Measurements from ENCODE around the gene NHERF1. TPM values are rescaled to one million over a fixed set of nuclear protein-coding genes. Genes with fewer than 3 reads are reported as not detected.

Gene NHERF1
- total RNA-seq, 2 experiments from 2014 or later = 254 to 281 TPM

DNA sequence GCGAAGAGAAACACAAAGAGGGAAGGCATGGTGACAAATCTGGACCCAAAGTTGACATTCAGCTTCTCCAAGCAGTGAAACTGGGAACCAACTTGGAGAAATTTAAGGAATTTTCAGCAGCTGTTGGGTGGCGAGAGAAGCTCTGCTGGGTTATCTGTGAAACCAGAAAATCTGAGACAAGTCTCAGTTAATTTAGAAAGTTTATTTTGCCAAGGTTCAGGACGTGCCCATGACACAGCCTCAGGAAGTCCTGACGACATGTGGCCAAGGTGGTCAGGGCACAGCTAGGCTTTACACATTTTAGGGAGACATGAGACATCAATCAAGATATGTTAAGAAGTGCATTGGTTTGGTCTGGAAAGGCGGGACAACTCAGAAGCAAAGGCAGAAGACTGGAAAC is 24.5 kb upstream of the NHERF1 start:
- peaks cover 9% of the 10 kb centered on the region for H3K4me1 Mint-ChIP-seq
- no peaks in the 10 kb centered on the region for H3K36me3 Mint-ChIP-seq (ENCODE audit: low read depth)
- DNase-seq = no peak
- H3K4me3 Mint-ChIP-seq = no peak overlapping the region
- H3K27ac Mint-ChIP-seq = no peak overlapping the region
- peaks cover 25% of the 10 kb centered on the region for H3K27me3 Mint-ChIP-seq
- H3K9me3 Mint-ChIP-seq = no peaks in the 10 kb centered on the region
- CTCF ChIA-PET = interaction anchor here (2.3 to 2.6 kb wide), 2 partner anchors 13 to 66 kb away, joined by 6 to 13 read pairs; partner anchors contain the start of gene RAB37
- POLR2A ChIA-PET = no interaction called here

DNA sequence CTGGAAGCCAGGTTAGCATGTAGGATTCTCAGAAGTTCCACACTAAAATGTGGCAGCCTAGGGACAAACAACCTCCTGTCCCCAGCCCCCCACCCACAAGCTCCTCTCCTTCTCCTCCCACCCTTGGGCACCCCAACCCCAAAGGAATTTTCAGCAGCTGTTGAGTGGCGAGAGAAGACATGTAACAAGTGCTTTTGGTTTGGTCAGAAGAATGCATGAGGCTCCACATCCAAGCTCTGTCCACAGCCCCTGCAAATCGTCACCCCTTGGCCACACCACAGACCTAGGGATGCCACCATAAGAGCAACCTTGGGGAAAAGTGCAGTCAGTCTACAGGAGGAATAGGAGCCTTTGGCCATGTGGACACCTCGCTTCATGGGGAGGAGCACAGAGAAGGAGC is 23.3 kb upstream of the NHERF1 start:
- CTCF ChIA-PET = interaction anchor here (0.6 to 2.6 kb wide), 10 partner anchors 8 to 158 kb away, joined by 3 to 13 read pairs (median 4); partner anchors contain the start of genes CD300H and RAB37

DNA sequence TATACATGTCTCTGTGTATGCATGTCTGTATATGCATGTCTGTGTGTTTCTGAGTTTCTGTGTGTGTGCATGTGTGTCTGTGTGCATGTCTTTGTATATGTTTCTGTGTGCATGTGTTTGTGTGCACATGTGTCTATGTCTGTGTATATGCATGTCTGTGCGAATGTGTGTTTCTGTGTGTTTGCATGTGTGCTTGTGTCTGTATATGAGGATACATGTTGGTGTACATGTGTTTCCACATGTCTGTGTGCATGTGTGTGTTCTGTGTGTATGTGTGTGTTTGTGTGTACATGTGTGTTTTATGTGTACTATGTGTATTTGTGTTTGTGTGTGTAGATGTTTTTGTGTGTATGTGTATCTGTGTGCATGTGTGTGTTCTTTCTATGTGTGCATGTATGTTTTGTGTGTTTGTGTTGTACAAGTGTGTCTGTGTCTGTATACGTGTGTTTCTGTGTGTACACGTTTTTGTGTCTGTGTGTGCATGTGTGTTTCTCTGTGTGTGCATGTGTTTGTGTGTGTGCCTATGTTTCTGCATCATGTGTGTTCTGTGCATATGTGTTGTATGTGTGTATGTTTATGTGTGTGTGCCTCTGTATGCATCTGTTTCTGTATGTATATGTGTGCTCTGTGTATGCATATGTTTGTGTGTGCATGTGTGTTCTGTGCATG is 20.3 kb upstream of the NHERF1 start:
- POLR2A ChIA-PET = no interaction called here
- Mint-ChIP-seq H3K4me3 (no peak overlapping the region), H3K27me3 (peaks cover 7% of the 10 kb centered on the region), H3K36me3 (ENCODE audit: low read depth) (no peaks in the 10 kb centered on the region), H3K27ac (no peak overlapping the region), H3K4me1 (peaks cover 26% of the 10 kb centered on the region), H3K9me3 (no peaks in the 10 kb centered on the region)
- CTCF ChIA-PET = no interaction called here
- no peak for DNase-seq

More for the DNA sequence above, 23.3 kb upstream of the NHERF1 start:
- Mint-ChIP-seq H3K9me3 (no peaks in the 10 kb centered on the region), H3K27me3 (peaks cover 23% of the 10 kb centered on the region), H3K36me3 (ENCODE audit: low read depth) (no peaks in the 10 kb centered on the region), H3K4me3 (no peak overlapping the region), H3K4me1 (peaks cover 11% of the 10 kb centered on the region), H3K27ac (no peak overlapping the region)
- no peak for DNase-seq
- POLR2A ChIA-PET = no interaction called here

DNA sequence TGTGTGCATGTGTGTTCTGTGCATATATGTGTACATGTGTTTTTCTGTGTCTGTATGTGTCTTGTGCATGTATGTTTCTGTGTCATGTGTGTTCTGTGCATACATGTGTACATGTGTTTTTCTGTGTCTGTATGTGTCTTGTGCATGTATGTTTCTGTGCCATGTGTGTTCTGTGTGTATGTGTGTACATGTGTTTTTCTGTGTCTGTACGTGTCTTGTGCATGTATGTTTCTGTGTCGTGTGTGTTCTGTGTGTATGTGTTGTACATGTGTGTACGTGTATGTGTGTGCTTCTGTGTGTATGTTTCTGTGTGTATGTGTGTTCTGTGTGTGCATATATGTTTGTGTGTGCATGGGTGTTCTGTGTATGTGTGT is 19.7 kb upstream of the NHERF1 start:
- POLR2A ChIA-PET = no interaction called here
- H3K36me3 Mint-ChIP-seq (ENCODE audit: low read depth) = no peaks in the 10 kb centered on the region
- H3K4me3 Mint-ChIP-seq = no peak overlapping the region
- H3K27ac Mint-ChIP-seq = no peak overlapping the region
- DNase-seq = no peak
- H3K27me3 Mint-ChIP-seq = peaks cover 7% of the 10 kb centered on the region
- peaks cover 26% of the 10 kb centered on the region for H3K4me1 Mint-ChIP-seq
- CTCF ChIA-PET = interaction anchor here (1.1 kb wide), 1 partner anchor 10 kb away, joined by 3 read pairs; no protein-coding TSS in a partner anchor
- no peaks in the 10 kb centered on the region for H3K9me3 Mint-ChIP-seq

DNA sequence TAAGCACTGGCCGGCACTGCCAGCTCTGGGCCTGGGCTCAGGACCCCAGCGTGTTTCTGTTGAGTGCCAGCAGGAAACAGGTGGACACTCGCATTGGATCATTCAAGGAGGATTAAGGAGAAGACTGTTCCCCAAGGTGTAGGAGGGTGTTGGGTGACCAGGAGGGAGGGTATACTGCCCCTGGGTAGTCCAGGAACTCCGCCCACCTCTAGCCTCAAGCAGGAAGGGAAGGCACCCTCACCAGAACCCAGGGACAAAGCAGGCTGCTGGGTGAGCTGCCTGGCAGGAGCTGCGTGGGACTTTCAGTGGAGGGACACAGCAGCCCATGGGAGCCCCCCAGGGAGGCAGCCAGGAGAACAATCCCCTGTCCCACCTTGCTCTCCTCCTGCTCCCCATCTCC is 19.1 kb upstream of the NHERF1 start:
- DNase-seq = no peak
- Mint-ChIP-seq H3K27me3 (peaks cover 6% of the 10 kb centered on the region), H3K4me3 (no peak overlapping the region), H3K27ac (no peak overlapping the region), H3K9me3 (no peaks in the 10 kb centered on the region), H3K4me1 (peaks cover 20% of the 10 kb centered on the region), H3K36me3 (ENCODE audit: low read depth) (no peaks in the 10 kb centered on the region)
- CTCF ChIA-PET = interaction anchor here (1.1 kb wide), 1 partner anchor 9 kb away, joined by 3 read pairs; no protein-coding TSS in a partner anchor
- POLR2A ChIA-PET = no interaction called here

DNA sequence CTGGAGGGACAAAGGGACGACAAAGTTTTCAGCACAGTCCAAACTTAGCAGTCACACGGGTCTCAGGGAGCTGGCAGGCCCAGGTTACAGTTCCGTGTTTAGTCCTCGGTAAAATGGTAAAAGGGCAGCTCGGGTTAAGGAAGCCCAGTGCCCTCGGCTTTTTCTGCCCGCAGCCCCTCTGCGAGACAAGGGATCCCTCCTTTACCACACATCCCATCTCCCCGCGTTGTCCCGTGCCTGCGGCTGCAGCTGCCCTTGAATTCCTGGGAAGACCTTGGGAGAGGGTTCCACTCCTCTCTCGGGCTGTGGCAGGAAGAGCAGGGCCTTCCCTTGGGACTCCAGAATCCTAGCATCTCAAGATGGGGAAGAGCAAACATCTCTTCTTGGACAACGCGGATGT is 18.6 kb upstream of the NHERF1 start:
- Mint-ChIP-seq H3K4me3 (no peak overlapping the region), H3K36me3 (ENCODE audit: low read depth) (no peaks in the 10 kb centered on the region), H3K9me3 (no peaks in the 10 kb centered on the region), H3K4me1 (peaks cover 17% of the 10 kb centered on the region), H3K27me3 (peaks cover 8% of the 10 kb centered on the region), H3K27ac (no peak overlapping the region)
- ChIA-PET POLR2A (no interaction called here), CTCF (interaction anchor here (1.1 kb wide), 1 partner anchor 9 kb away, joined by 3 read pairs; no protein-coding TSS in a partner anchor)
- no peak for DNase-seq

DNA sequence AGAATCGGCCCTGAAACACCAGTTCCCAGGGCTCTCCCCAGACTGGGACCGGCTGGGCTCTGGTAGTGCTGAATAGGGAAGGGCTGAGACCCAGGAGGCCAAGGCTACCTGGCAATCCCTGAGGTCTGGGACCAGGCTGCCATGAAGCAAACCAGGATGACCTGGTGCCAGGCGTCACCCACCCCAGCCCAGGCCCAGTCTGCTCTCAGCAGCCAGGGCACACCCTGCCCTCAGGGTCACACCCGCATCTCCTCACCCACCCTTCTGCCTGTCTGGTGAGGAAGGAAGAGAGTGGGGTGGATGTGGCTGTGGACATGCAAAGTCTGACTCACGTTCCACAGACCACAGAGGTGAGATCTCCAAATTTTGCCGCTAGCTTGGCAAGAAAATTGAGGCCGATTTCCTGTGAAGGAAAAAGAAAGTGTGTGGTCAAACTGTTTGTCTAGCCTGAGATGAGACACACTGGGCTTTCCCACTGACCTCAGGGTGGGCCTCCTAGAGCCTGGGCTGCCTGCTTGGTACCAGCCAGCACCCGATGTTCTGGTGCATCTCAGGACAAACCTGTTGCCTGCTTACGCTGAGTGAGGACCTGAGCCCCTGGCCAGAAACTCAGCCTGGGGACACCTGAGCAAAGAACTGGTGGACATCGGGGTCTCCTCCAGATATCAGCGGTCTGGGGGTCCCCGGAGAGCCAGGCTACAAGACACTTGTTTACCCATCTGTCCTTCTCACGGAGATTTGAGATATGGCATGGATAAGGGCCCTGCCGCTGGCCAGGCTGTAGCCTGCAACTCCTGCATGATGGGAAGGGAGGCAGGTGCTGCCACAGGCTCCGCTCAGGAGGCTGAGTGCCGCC is 17.7 kb upstream of the NHERF1 start:
- Mint-ChIP-seq H3K36me3 (ENCODE audit: low read depth) (no peaks in the 10 kb centered on the region), H3K4me3 (no peak overlapping the region), H3K4me1 (peaks cover 20% of the 10 kb centered on the region), H3K9me3 (no peaks in the 10 kb centered on the region), H3K27ac (peak overlapping the region; percentile 11), H3K27me3 (peaks cover 14% of the 10 kb centered on the region)
- POLR2A ChIA-PET = no interaction called here
- CTCF ChIA-PET = interaction anchor here (0.6 kb wide), 1 partner anchor 230 kb away, joined by 6 read pairs; no protein-coding TSS in a partner anchor
- peak; percentile 66 for DNase-seq

DNA sequence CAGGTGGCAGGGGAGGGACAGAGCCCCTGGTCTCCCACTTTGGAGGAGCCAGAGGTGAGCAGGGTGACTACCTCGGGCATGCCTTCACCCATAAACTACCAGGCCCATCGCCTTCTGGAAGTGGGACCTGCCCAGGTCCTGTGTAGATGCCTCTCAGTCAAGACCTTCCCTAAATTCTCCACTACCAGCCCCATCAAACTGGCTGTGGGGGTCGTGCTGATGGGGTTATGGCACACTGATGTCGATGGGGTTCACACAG is 17.2 kb upstream of the NHERF1 start:
- Mint-ChIP-seq H3K27ac (no peak overlapping the region), H3K4me1 (peaks cover 25% of the 10 kb centered on the region), H3K9me3 (no peaks in the 10 kb centered on the region), H3K27me3 (peaks cover 16% of the 10 kb centered on the region), H3K4me3 (no peak overlapping the region), H3K36me3 (ENCODE audit: low read depth) (no peaks in the 10 kb centered on the region)
- CTCF ChIA-PET = interaction anchor here (0.6 kb wide), 1 partner anchor 230 kb away, joined by 6 read pairs; no protein-coding TSS in a partner anchor
- POLR2A ChIA-PET = no interaction called here
- DNase-seq = no peak

DNA sequence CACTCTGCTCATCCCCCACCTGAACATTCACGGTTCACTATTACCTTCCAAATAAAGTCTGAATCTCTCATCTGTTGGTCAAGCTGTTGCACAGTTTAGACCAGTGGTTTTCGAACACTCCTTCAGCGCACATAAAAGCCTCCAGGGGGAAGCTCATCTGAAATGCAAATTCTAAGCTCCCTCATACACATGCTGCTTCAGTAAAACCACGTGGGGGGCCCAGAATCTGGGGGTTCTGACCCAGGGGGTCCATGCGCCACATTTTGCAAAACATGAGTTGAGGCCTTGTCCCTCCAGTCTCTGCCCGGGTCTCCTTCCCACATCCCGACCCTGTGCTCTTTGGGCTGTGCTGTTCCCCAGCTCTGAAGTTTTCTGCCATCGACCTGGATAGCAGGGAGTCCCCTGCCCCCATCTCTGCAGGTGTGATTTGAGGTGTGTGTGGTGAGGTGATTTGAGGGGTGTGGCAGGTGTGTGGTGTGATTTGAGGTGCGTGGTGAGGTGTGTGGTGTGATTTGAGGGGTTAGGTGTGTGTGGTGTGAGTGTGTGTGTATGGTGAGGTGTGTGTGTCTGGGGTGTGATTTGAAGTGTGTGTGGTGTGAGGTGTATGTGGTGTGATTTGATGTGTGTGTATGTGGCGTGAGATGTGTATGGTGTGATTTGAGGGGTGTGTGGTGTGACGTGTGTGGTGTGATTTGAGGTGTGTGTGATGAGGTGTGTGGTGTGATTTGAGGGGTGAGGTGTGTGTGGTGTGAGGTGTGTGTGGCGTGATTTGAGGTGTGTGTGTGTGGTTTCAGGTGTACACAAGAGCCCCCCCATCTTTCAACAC is 16.2 kb upstream of the NHERF1 start:
- H3K36me3 Mint-ChIP-seq (ENCODE audit: low read depth) = peaks cover 3% of the 10 kb centered on the region
- no peaks in the 10 kb centered on the region for H3K9me3 Mint-ChIP-seq
- peaks cover 18% of the 10 kb centered on the region for H3K27me3 Mint-ChIP-seq
- CTCF ChIA-PET = interaction anchor here (0.6 to 0.9 kb wide), 2 partner anchors 74 to 1246 kb away, joined by 3 read pairs; no protein-coding TSS in a partner anchor
- H3K4me3 Mint-ChIP-seq = no peak overlapping the region
- peaks cover 28% of the 10 kb centered on the region for H3K4me1 Mint-ChIP-seq
- H3K27ac Mint-ChIP-seq = no peak overlapping the region
- POLR2A ChIA-PET = no interaction called here
- DNase-seq = no peak

DNA sequence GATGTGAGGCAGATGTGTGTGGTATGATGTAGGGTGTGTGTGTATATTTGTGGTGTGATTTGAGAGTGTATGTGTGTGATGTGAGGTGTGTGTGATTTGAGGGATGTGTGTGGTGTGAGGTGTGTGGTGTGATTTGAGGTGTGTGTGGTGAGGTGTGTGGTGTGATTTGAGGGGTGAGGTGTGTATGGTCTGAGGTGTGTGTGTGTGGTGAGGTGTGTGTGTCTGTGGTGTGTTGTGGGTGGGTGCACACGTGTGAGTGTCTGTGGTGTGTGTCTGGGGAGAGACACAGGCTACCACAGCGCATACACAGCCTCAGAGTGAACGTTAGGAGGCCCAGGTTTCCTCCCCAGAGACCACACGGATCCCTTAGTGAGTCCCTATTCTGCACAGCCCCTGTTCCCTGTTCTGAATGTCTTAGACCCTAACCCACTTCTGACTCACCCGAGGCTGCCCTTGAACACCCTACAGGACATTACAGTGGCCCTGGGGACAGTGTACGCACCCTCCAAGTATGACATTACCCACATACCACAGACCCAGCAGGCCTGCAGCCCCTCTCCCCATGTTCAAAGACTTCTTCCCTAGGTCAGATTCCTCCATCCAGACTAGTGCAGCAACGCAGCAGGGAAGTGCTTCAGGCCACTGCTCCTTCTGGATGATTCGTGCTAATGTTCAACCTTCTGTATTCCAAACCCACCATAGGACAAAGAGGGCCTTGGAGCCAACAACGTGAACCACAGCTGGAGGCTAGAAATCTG is 14.9 kb upstream of the NHERF1 start:
- POLR2A ChIA-PET = no interaction called here
- H3K4me1 Mint-ChIP-seq = peaks cover 40% of the 10 kb centered on the region
- H3K9me3 Mint-ChIP-seq = no peaks in the 10 kb centered on the region
- CTCF ChIA-PET = no interaction called here
- no peak overlapping the region for H3K4me3 Mint-ChIP-seq
- H3K27ac Mint-ChIP-seq = no peak overlapping the region
- H3K36me3 Mint-ChIP-seq (ENCODE audit: low read depth) = peaks cover 4% of the 10 kb centered on the region
- no peak for DNase-seq
- peaks cover 18% of the 10 kb centered on the region for H3K27me3 Mint-ChIP-seq

DNA sequence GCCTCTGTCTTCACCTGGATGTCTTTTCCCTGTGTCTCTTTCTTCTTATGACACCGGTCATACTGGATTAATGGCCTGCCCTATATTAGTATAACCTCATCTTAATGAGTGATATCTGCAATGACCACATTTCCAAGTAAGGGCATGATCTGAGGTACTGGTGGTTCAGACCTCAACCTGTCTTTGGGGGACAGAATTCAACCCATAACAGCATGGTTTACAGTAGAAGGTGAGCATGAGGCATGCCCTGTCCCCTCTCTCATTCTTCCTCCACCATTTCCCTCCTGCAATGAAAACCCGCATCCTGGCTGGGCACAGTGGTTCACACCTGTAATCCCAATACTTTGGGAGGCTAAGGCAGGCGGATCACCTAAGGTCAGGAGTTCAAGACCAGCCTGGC is 14.2 kb upstream of the NHERF1 start:
- H3K4me1 Mint-ChIP-seq = peaks cover 47% of the 10 kb centered on the region
- no peak overlapping the region for H3K27ac Mint-ChIP-seq
- H3K9me3 Mint-ChIP-seq = no peaks in the 10 kb centered on the region
- peaks cover 7% of the 10 kb centered on the region for H3K36me3 Mint-ChIP-seq (ENCODE audit: low read depth)
- CTCF ChIA-PET = interaction anchor here (0.7 kb wide), 1 partner anchor 10 kb away, joined by 4 read pairs; no protein-coding TSS in a partner anchor
- H3K4me3 Mint-ChIP-seq = no peak overlapping the region
- POLR2A ChIA-PET = no interaction called here
- DNase-seq = no peak
- peaks cover 18% of the 10 kb centered on the region for H3K27me3 Mint-ChIP-seq
